Naive thymus-derived CD4-positive, alpha-beta T cell (primary cell): ENCODE results near the gene ATE1. TPM values are rescaled to one million over a fixed set of nuclear protein-coding genes. Genes with fewer than 3 reads are reported as not detected.

Experiments used
- ATAC-seq: fragments of 150-1000 bp; cut with Tn5 transposase; 2 replicates; pipeline ENCODE4 v1.10.0; 2021; ENCODE audit warnings: mild to moderate bottlenecking, moderate library complexity
- CTCF ChIA-PET: fragments of 350-600 bp; sonication (Branson Sonifier 250); formaldehyde crosslinking; loops from one replicate; lab custom pipeline; 2021; ENCODE audit warnings: antibody characterized with exemption; lab: Charles Lee
- POLR2A ChIA-PET: fragments of 350-600 bp; sonication (Branson Sonifier 250); formaldehyde crosslinking; loops from one replicate; lab custom pipeline; 2021; ENCODE audit warnings: antibody characterized with exemption, inconsistent platforms; lab: Charles Lee
- DNase-seq, 9 donors: peaks; one replicate each; pipeline versions ENCODE4 v3.0.0 to v3.0.0-alpha.2; 2020 to 2022; ENCODE audit warnings: mixed read lengths in 1 of 9
- H3K27ac ChIP-seq: one replicate; pipeline ENCODE4 v1.7.0; 2013; ENCODE audit warnings: mild to moderate bottlenecking, low read depth, low read length, moderate library complexity
- H3K27me3 ChIP-seq, 2 donors: one replicate each; pipeline ENCODE4 v1.7.0; 2013; ENCODE audit warnings: low read length in 2 of 2, mild to moderate bottlenecking in 2 of 2, moderate library complexity in 2 of 2; ENCODE audit not compliant: control insufficient read depth in 2 of 2, insufficient read depth in 2 of 2
- H3K36me3 ChIP-seq, 3 experiments: 1 replicate in 2 of 3; 2 replicates in 1 of 3; pipeline ENCODE4 v1.7.0; 2013; ENCODE audit warnings: low read length in 3 of 3, mild to moderate bottlenecking in 3 of 3, moderate library complexity in 1 of 3; ENCODE audit not compliant: insufficient read depth in 3 of 3, control insufficient read depth in 2 of 3
- H3K4me1 ChIP-seq, 2 donors: one replicate each; pipeline ENCODE4 v1.7.0; 2013; ENCODE audit warnings: low read length in 2 of 2, mild to moderate bottlenecking in 2 of 2, moderate library complexity in 1 of 2; ENCODE audit not compliant: control insufficient read depth in 2 of 2, insufficient read depth in 2 of 2
- H3K4me3 ChIP-seq: 2 replicates; pipeline ENCODE4 v1.7.0; 2013; ENCODE audit warnings: mild to moderate bottlenecking, low read length
- H3K9me3 ChIP-seq, 3 experiments: 1 replicate in 2 of 3; 2 replicates in 1 of 3; pipeline ENCODE4 v1.7.0; 2013; ENCODE audit warnings: low read length in 3 of 3; ENCODE audit not compliant: control insufficient read depth in 2 of 3
- H3K27ac Mint-ChIP-seq, 9 donors: one replicate each; pipeline ENCODE4 v1.8.0; 2020 to 2022; ENCODE audit warnings: mixed read lengths in 9 of 9, mild to moderate bottlenecking in 8 of 9, moderate library complexity in 5 of 9, inconsistent platforms in 2 of 9
- H3K27me3 Mint-ChIP-seq, 5 donors: one replicate each; pipeline ENCODE4 v1.8.0; 2021 to 2022; ENCODE audit warnings: mixed read lengths in 5 of 5, mild to moderate bottlenecking in 1 of 5
- H3K36me3 Mint-ChIP-seq, 5 donors: one replicate each; pipeline ENCODE4 v1.8.0; 2020 to 2022; ENCODE audit warnings: mixed read lengths in 5 of 5, mild to moderate bottlenecking in 3 of 5, inconsistent platforms in 1 of 5
- H3K4me1 Mint-ChIP-seq, 7 donors: one replicate each; pipeline ENCODE4 v1.8.0; 2020 to 2022; ENCODE audit warnings: mixed read lengths in 7 of 7, mild to moderate bottlenecking in 3 of 7, inconsistent platforms in 1 of 7
- H3K4me3 Mint-ChIP-seq, 10 donors: one replicate each; pipeline ENCODE4 v1.8.0; 2020 to 2022; ENCODE audit warnings: mild to moderate bottlenecking in 10 of 10, mixed read lengths in 10 of 10, moderate library complexity in 6 of 10, inconsistent platforms in 2 of 10
- H3K9me3 Mint-ChIP-seq, 11 donors: one replicate each; pipeline ENCODE4 v1.8.0; 2020 to 2022; ENCODE audit warnings: mixed read lengths in 11 of 11, mild to moderate bottlenecking in 4 of 11, inconsistent platforms in 1 of 11, moderate library complexity in 1 of 11
- intact Hi-C, 2 donors: fragments of 100-400 bp; cut with micrococcal nuclease; formaldehyde crosslinking; loops; one replicate each; pipeline ENCODE4 v1.15.1; 2023
- polyA plus RNA-seq, 2 donors: library from polyadenylated mRNA; unstranded; fragments of 300-500 nt; fragmentation: Illumina TruSeq; gene quantifications; one replicate each; pipeline ENCODE4 v1.2.3, GENCODE V29; 2021
- total RNA-seq, 6 experiments: library from RNA in 5 of 6; stranded (reverse) in 5 of 6; gene quantifications; 1 replicate in 5 of 6; 2 replicates in 1 of 6; pipeline ENCODE4 v1.2.3 and lab custom pipeline; 2021 to 2026

Gene ATE1
- total and polyA plus RNA-seq, 7 experiments from 2014 or later, result 22.4 to 29.9 (median 26.2) TPM

- peaks cover 0 to 13% (median 6%) of the 10 kb centered on the region in 3 experiments for H3K36me3 ChIP-seq
- no peak overlapping the region for H3K27ac Mint-ChIP-seq
- no peaks in the 10 kb centered on the region for H3K27me3 ChIP-seq
- ATAC-seq (no peak), DNase-seq (no peak)
- no peaks in the 10 kb centered on the region for H3K4me1 ChIP-seq
- H3K4me3 Mint-ChIP-seq, result no peak overlapping the region
- H3K36me3 Mint-ChIP-seq, result peaks cover 10 to 47% (median 43%) of the 10 kb centered on the region in 5 donors
- H3K4me3 ChIP-seq, result no peak overlapping the region
- H3K27ac ChIP-seq, result no peak overlapping the region
- H3K27me3 Mint-ChIP-seq, result no peaks in the 10 kb centered on the region
- intact Hi-C loops, result no loop called here
- H3K4me1 Mint-ChIP-seq, result peaks cover 5 to 21% (median 11%) of the 10 kb centered on the region in 7 donors
- peaks cover 0 to 17% (median 5%) of the 10 kb centered on the region in 11 donors for H3K9me3 Mint-ChIP-seq
- ChIA-PET POLR2A (no interaction called here), CTCF (no interaction called here)
- H3K9me3 ChIP-seq, result no peaks in the 10 kb centered on the region
These were observed 83.3 kb downstream of the ATE1 start for GRCh38 chr10:121844537-121844936.

GRCh38 chr10:121843379-121843778, 84.5 kb downstream of the ATE1 start:
- intact Hi-C loops, result no loop called here
- CTCF ChIA-PET, result no interaction called here

GRCh38 chr10:121841862-121842261, 86.0 kb downstream of the ATE1 start:
- no peaks in the 10 kb centered on the region for H3K4me1 ChIP-seq
- intact Hi-C loops, result no loop called here
- ATAC-seq (no peak), DNase-seq (no peak)
- Mint-ChIP-seq H3K9me3 (peaks cover 0 to 17% (median 5%) of the 10 kb centered on the region in 11 donors), H3K36me3 (peaks cover 6 to 53% (median 41%) of the 10 kb centered on the region in 5 donors), H3K27me3 (no peaks in the 10 kb centered on the region), H3K27ac (peak overlapping the region in 1 of 9 donors; percentile 13), H3K4me3 (no peak overlapping the region), H3K4me1 (peaks cover 5 to 25% (median 17%) of the 10 kb centered on the region in 7 donors)
- no peaks in the 10 kb centered on the region for H3K27me3 ChIP-seq
- CTCF ChIA-PET, result no interaction called here
- no peaks in the 10 kb centered on the region for H3K9me3 ChIP-seq
- peaks cover 0 to 18% (median 6%) of the 10 kb centered on the region in 3 experiments for H3K36me3 ChIP-seq
- POLR2A ChIA-PET, result no interaction called here
- H3K27ac ChIP-seq, result no peak overlapping the region
- no peak overlapping the region for H3K4me3 ChIP-seq

More at GRCh38 chr10:121843379-121843778, 84.5 kb downstream of the ATE1 start:
- Histone ChIP-seq H3K4me1 (no peaks in the 10 kb centered on the region), H3K9me3 (no peaks in the 10 kb centered on the region), H3K27ac (no peak overlapping the region), H3K36me3 (peaks cover 0 to 12% (median 6%) of the 10 kb centered on the region in 3 experiments), H3K4me3 (no peak overlapping the region), H3K27me3 (no peaks in the 10 kb centered on the region)
- POLR2A ChIA-PET, result no interaction called here
- ATAC-seq (no peak), DNase-seq (no peak)
- Mint-ChIP-seq H3K9me3 (peaks cover 0 to 17% (median 5%) of the 10 kb centered on the region in 11 donors), H3K4me3 (no peak overlapping the region), H3K27me3 (no peaks in the 10 kb centered on the region), H3K36me3 (peaks cover 6 to 48% (median 40%) of the 10 kb centered on the region in 5 donors), H3K27ac (no peak overlapping the region), H3K4me1 (peaks cover 5 to 21% (median 16%) of the 10 kb centered on the region in 7 donors)

GRCh38 chr10:121838931-121839330, 88.9 kb downstream of the ATE1 start:
- ATAC-seq, result no peak
- intact Hi-C loops, result no loop called here
- Mint-ChIP-seq H3K9me3 (peaks cover 0 to 1% (median 0%) of the 10 kb centered on the region in 11 donors), H3K36me3 (peaks cover 4 to 50% (median 29%) of the 10 kb centered on the region in 5 donors), H3K27ac (no peak overlapping the region), H3K4me1 (peaks cover 0 to 25% (median 15%) of the 10 kb centered on the region in 7 donors), H3K4me3 (no peak overlapping the region), H3K27me3 (no peaks in the 10 kb centered on the region)
- no peak overlapping the region for H3K27ac ChIP-seq
- CTCF ChIA-PET, result no interaction called here
- H3K27me3 ChIP-seq, result no peaks in the 10 kb centered on the region
- H3K4me1 ChIP-seq, result no peaks in the 10 kb centered on the region
- H3K4me3 ChIP-seq, result no peak overlapping the region
- no peak for DNase-seq
- POLR2A ChIA-PET, result no interaction called here
- peaks cover 0 to 21% (median 0%) of the 10 kb centered on the region in 3 experiments for H3K36me3 ChIP-seq
- H3K9me3 ChIP-seq, result no peaks in the 10 kb centered on the region

GRCh38 chr10:121838149-121838548, 89.7 kb downstream of the ATE1 start:
- ChIA-PET CTCF (no interaction called here), POLR2A (no interaction called here)
- Mint-ChIP-seq H3K4me3 (no peak overlapping the region), H3K36me3 (peaks cover 7 to 56% (median 33%) of the 10 kb centered on the region in 5 donors), H3K27ac (peak overlapping the region in 2 of 9 donors; percentile 7 to 60), H3K27me3 (no peaks in the 10 kb centered on the region), H3K9me3 (peaks cover 0 to 1% (median 0%) of the 10 kb centered on the region in 11 donors), H3K4me1 (peaks cover 0 to 21% (median 15%) of the 10 kb centered on the region in 7 donors)
- Histone ChIP-seq H3K27me3 (no peaks in the 10 kb centered on the region), H3K4me1 (no peaks in the 10 kb centered on the region), H3K9me3 (no peaks in the 10 kb centered on the region), H3K4me3 (no peak overlapping the region), H3K27ac (no peak overlapping the region), H3K36me3 (peaks cover 0 to 21% (median 0%) of the 10 kb centered on the region in 3 experiments)
- ATAC-seq, result no peak
- intact Hi-C loops, result no loop called here
- no peak for DNase-seq

GRCh38 chr10:121836171-121836570, 91.7 kb downstream of the ATE1 start:
- Mint-ChIP-seq H3K4me1 (peaks cover 0 to 8% (median 5%) of the 10 kb centered on the region in 7 donors), H3K27me3 (no peaks in the 10 kb centered on the region), H3K27ac (no peak overlapping the region), H3K36me3 (peaks cover 12 to 72% (median 48%) of the 10 kb centered on the region in 5 donors), H3K4me3 (no peak overlapping the region), H3K9me3 (peaks cover 0 to 3% (median 0%) of the 10 kb centered on the region in 11 donors)
- DNase-seq (no peak), ATAC-seq (no peak)
- ChIA-PET POLR2A (no interaction called here), CTCF (no interaction called here)
- no peak overlapping the region for H3K27ac ChIP-seq
- no peaks in the 10 kb centered on the region for H3K27me3 ChIP-seq
- peaks cover 0 to 27% (median 0%) of the 10 kb centered on the region in 3 experiments for H3K36me3 ChIP-seq
- intact Hi-C loops, result no loop called here
- H3K4me1 ChIP-seq, result no peaks in the 10 kb centered on the region
- no peak overlapping the region for H3K4me3 ChIP-seq
- no peaks in the 10 kb centered on the region for H3K9me3 ChIP-seq

- H3K36me3 Mint-ChIP-seq, result peaks cover 12 to 73% (median 46%) of the 10 kb centered on the region in 5 donors
- POLR2A ChIA-PET, result no interaction called here
- intact Hi-C loops, result no loop called here
- Histone ChIP-seq H3K27ac (no peak overlapping the region), H3K4me1 (no peaks in the 10 kb centered on the region), H3K27me3 (no peaks in the 10 kb centered on the region), H3K4me3 (no peak overlapping the region), H3K36me3 (peaks cover 0 to 27% (median 0%) of the 10 kb centered on the region in 3 experiments), H3K9me3 (no peaks in the 10 kb centered on the region)
- H3K4me1 Mint-ChIP-seq, result peaks cover 0 to 8% (median 5%) of the 10 kb centered on the region in 7 donors
- no peak overlapping the region for H3K27ac Mint-ChIP-seq
- no peak for ATAC-seq
- H3K27me3 Mint-ChIP-seq, result no peaks in the 10 kb centered on the region
- CTCF ChIA-PET, result no interaction called here
- H3K4me3 Mint-ChIP-seq, result no peak overlapping the region
- H3K9me3 Mint-ChIP-seq, result peaks cover 0 to 3% (median 0%) of the 10 kb centered on the region in 11 donors
- no peak for DNase-seq
These were observed 92.5 kb downstream of the ATE1 start for GRCh38 chr10:121835376-121835775.
